GM21717 (cell line): ENCODE measurements around the gene OSBPL6.
"Not testable (repeated sequence)": the region's sequence is repeated elsewhere in the genome, so short reads cannot be mapped to it uniquely, and the experiment has no call there.

Experiments used
- ATAC-seq: cut with Tn5 transposase; IDR thresholded peaks from one replicate; pipeline ENCODE4 v1.9.1; 2021; ENCODE audit warnings: mild to moderate bottlenecking, moderate library complexity; ENCODE audit not compliant: unreplicated experiment

The OSBPL6 gene

GRCh38 chr2:178197791-178198190 is 3.5 kb downstream of the OSBPL6 start:
- no peak for ATAC-seq

GRCh38 chr2:178198441-178198840 is 4.1 kb downstream of the OSBPL6 start:
- not testable (repeated sequence) for ATAC-seq

GRCh38 chr2:178199334-178199733 is 5.0 kb downstream of the OSBPL6 start:
- ATAC-seq: no peak

- ATAC-seq: no peak
Measured at GRCh38 chr2:178200331-178200730, 6.0 kb downstream of the OSBPL6 start.

GRCh38 chr2:178202927-178203326 is 8.6 kb downstream of the OSBPL6 start:
- ATAC-seq: peak; percentile 62

- no peak for ATAC-seq
Measured at GRCh38 chr2:178204977-178205376, 10.7 kb downstream of the OSBPL6 start.

GRCh38 chr2:178205853-178206521 is 11.7 kb downstream of the OSBPL6 start:
- ATAC-seq: no peak

GRCh38 chr2:178208336-178208735 is 14.0 kb downstream of the OSBPL6 start:
- no peak for ATAC-seq

- no peak for ATAC-seq
Measured at GRCh38 chr2:178208817-178209216, 14.5 kb downstream of the OSBPL6 start.

- no peak for ATAC-seq
Measured at GRCh38 chr2:178211460-178211859, 17.1 kb downstream of the OSBPL6 start.

GRCh38 chr2:178211943-178212342 is 17.6 kb downstream of the OSBPL6 start:
- no peak for ATAC-seq

GRCh38 chr2:178213991-178214390 is 19.7 kb downstream of the OSBPL6 start:
- no peak for ATAC-seq

- no peak for ATAC-seq
Measured at GRCh38 chr2:178219247-178219646, 24.9 kb downstream of the OSBPL6 start.

GRCh38 chr2:178220814-178221213 is 26.5 kb downstream of the OSBPL6 start:
- ATAC-seq: no peak

GRCh38 chr2:178221556-178221955 is 27.2 kb downstream of the OSBPL6 start:
- no peak for ATAC-seq

- ATAC-seq: no peak
Measured at GRCh38 chr2:178223806-178224205, 29.5 kb downstream of the OSBPL6 start.

GRCh38 chr2:178225006-178225805 is 30.9 kb downstream of the OSBPL6 start:
- no peak for ATAC-seq

GRCh38 chr2:178227187-178227586 is 32.9 kb downstream of the OSBPL6 start:
- ATAC-seq: no peak

- no peak for ATAC-seq
Measured at GRCh38 chr2:178229927-178230326, 35.6 kb downstream of the OSBPL6 start.

GRCh38 chr2:178230396-178230795 is 36.1 kb downstream of the OSBPL6 start:
- ATAC-seq: no peak

- ATAC-seq: no peak
Measured at GRCh38 chr2:178233428-178233827, 39.1 kb downstream of the OSBPL6 start.

- ATAC-seq: no peak
Measured at GRCh38 chr2:178234648-178235047, 40.3 kb downstream of the OSBPL6 start.
